Liver (tissue), 9 donors: Measurements from ENCODE around the gene PTPRD. TPM values are rescaled to one million over a fixed set of nuclear protein-coding genes. Genes with fewer than 3 reads are reported as not detected.

Source experiments
- DNase-seq: peaks from one replicate; pipeline ENCODE4 v3.0.0-alpha.2; 2017; ENCODE audit warnings: low spot score
- H3K27ac ChIP-seq, 2 donors: one replicate each; pipeline ENCODE4 v1.7.0; 2013; ENCODE audit warnings: inconsistent platforms in 2 of 2, low read length in 2 of 2, control low read depth in 1 of 2, low read depth in 1 of 2, mild to moderate bottlenecking in 1 of 2
- H3K27me3 ChIP-seq, 4 donors: one replicate each; pipeline versions ENCODE4 v1.6.1 to v1.7.0; 2013; ENCODE audit warnings: low read length in 3 of 4, inconsistent platforms in 1 of 4, mild to moderate bottlenecking in 1 of 4, moderate library complexity in 1 of 4; ENCODE audit not compliant: control insufficient read depth in 4 of 4, insufficient read depth in 4 of 4
- H3K36me3 ChIP-seq, 4 donors: one replicate each; pipeline versions ENCODE4 v1.6.1 to v1.7.0; 2013; ENCODE audit warnings: low read length in 3 of 4, mild to moderate bottlenecking in 3 of 4, low read depth in 1 of 4, moderate library complexity in 1 of 4; ENCODE audit not compliant: control insufficient read depth in 4 of 4, insufficient read depth in 3 of 4
- H3K4me1 ChIP-seq, 4 donors: one replicate each; pipeline versions ENCODE4 v1.6.1 to v1.7.0; 2013; ENCODE audit warnings: low read length in 3 of 4, mild to moderate bottlenecking in 3 of 4, moderate library complexity in 1 of 4; ENCODE audit not compliant: control insufficient read depth in 4 of 4, insufficient read depth in 4 of 4
- H3K4me3 ChIP-seq, 3 donors: one replicate each; pipeline versions ENCODE4 v1.6.1 to v1.7.0; 2013; ENCODE audit warnings: low read length in 3 of 3, control low read depth in 1 of 3, low read depth in 1 of 3, mild to moderate bottlenecking in 1 of 3
- H3K9ac ChIP-seq, 2 donors: one replicate each; pipeline ENCODE4 v1.7.0; 2013; ENCODE audit warnings: low read length in 2 of 2, mild to moderate bottlenecking in 2 of 2, moderate library complexity in 2 of 2, control low read depth in 1 of 2, low read depth in 1 of 2
- H3K9me3 ChIP-seq, 4 donors: one replicate each; pipeline versions ENCODE4 v1.6.1 to v1.7.0; 2013; ENCODE audit warnings: low read length in 3 of 4; ENCODE audit not compliant: control insufficient read depth in 4 of 4
- ATF3 ChIP-seq: IDR thresholded peaks from 2 replicates; pipeline ENCODE4 v1.6.1; 2016; ENCODE audit warnings: antibody characterized with exemption
- EGR1 ChIP-seq, 2 donors: IDR thresholded peaks; 2 replicates each; pipeline ENCODE4 v1.6.1; 2016 to 2018; ENCODE audit warnings: antibody characterized with exemption in 2 of 2, low read depth in 2 of 2
- FOXA1 ChIP-seq: IDR thresholded peaks from 2 replicates; pipeline ENCODE4 v1.6.1; 2016; ENCODE audit warnings: antibody characterized with exemption
- FOXA2 ChIP-seq: IDR thresholded peaks from 2 replicates; pipeline ENCODE4 v1.6.1; 2016; ENCODE audit warnings: antibody characterized with exemption
- GABPA ChIP-seq, 2 donors: IDR thresholded peaks in 1 of 2; conservative IDR thresholded peaks in 1 of 2; 2 replicates each; pipeline ENCODE4 v1.6.1; 2016; ENCODE audit warnings: antibody characterized with exemption in 2 of 2, mild to moderate bottlenecking in 1 of 2, moderate library complexity in 1 of 2
- HNF4A ChIP-seq, 2 donors: conservative IDR thresholded peaks; 2 replicates each; pipeline ENCODE4 v1.6.1; 2016; ENCODE audit warnings: antibody characterized with exemption in 2 of 2, mild to moderate bottlenecking in 2 of 2
- HNF4G ChIP-seq: IDR thresholded peaks from 2 replicates; pipeline ENCODE4 v1.6.1; 2016; ENCODE audit warnings: antibody characterized with exemption
- JUND ChIP-seq, 2 donors: IDR thresholded peaks; 2 replicates each; pipeline ENCODE4 v1.6.1; 2016; ENCODE audit warnings: antibody characterized with exemption in 2 of 2
- MAX ChIP-seq: IDR thresholded peaks from 2 replicates; pipeline ENCODE4 v1.6.1; 2016; ENCODE audit warnings: antibody characterized with exemption
- NR2F2 ChIP-seq: IDR thresholded peaks from 2 replicates; pipeline ENCODE4 v1.6.1; 2016; ENCODE audit warnings: antibody characterized with exemption
- RAD21 ChIP-seq, 2 donors: IDR thresholded peaks; 2 replicates each; pipeline ENCODE4 v1.6.1; 2016; ENCODE audit warnings: antibody characterized with exemption in 2 of 2, mild to moderate bottlenecking in 2 of 2
- REST ChIP-seq: IDR thresholded peaks from 2 replicates; pipeline ENCODE4 v1.6.1; 2016; ENCODE audit warnings: antibody characterized with exemption, mild to moderate bottlenecking
- RXRA ChIP-seq, 2 donors: IDR thresholded peaks; 2 replicates each; pipeline ENCODE4 v1.6.1; 2017 to 2018; ENCODE audit warnings: antibody characterized with exemption in 2 of 2, mild to moderate bottlenecking in 1 of 2
- SP1 ChIP-seq: IDR thresholded peaks from 2 replicates; pipeline ENCODE4 v1.6.1; 2018; ENCODE audit warnings: antibody characterized with exemption, mild to moderate bottlenecking
- TAF1 ChIP-seq: conservative IDR thresholded peaks from 2 replicates; pipeline ENCODE4 v1.6.1; 2016; ENCODE audit warnings: antibody characterized with exemption, mild to moderate bottlenecking
- YY1 ChIP-seq: IDR thresholded peaks from 2 replicates; pipeline ENCODE4 v1.6.1; 2016; ENCODE audit warnings: antibody characterized with exemption, mild to moderate bottlenecking
- ZBTB33 ChIP-seq: IDR thresholded peaks from 2 replicates; pipeline ENCODE4 v1.6.1; 2016; ENCODE audit warnings: antibody characterized with exemption
- WGBS: extraction: QIAGEN DNeasy Blood & Tissue Kit; methylation state at CpG from one replicate; pipeline ENCODE4 v1.1.7; 2013; 5-methylcytosine and 5-hydroxymethylcytosine counted together
- polyA plus RNA-seq, 2 donors: library from polyadenylated mRNA; stranded (reverse) in 1 of 2; unstranded in 1 of 2; fragments of 200-250 nt in 1 of 2; fragments of >200 nt in 1 of 2; fragmentation: Nextera tagmentation in 1 of 2; extraction: Ambion mirVana in 1 of 2; gene quantifications; one replicate each; pipeline versions ENCODE4 v1.2.1 to v1.2.3, GENCODE V29; 2013 to 2015
- total RNA-seq, 2 donors: library from RNA; depleted of rRNA; stranded (reverse); fragments of >200 nt; gene quantifications; one replicate each; pipeline ENCODE4 v1.2.3, GENCODE V29; 2014
- TF ChIP-seq, protein P1 (sequence below): fragments of 150-350 bp; IDR thresholded peaks from 2 replicates; pipeline ENCODE4 v1.5.1; 2017; ENCODE audit warnings: improper control_type of control experiment, low read depth, low read length; ENCODE audit not compliant: missing input control
- donor health status: healthy.
- donor health status: healthy.
- donor health status: healthy.
- donor health status: healthy.
- donor health status: healthy.

Gene PTPRD
- total and polyA plus RNA-seq, 4 donors: 0.78 to 34.2 (median 4.7) TPM

DNA sequence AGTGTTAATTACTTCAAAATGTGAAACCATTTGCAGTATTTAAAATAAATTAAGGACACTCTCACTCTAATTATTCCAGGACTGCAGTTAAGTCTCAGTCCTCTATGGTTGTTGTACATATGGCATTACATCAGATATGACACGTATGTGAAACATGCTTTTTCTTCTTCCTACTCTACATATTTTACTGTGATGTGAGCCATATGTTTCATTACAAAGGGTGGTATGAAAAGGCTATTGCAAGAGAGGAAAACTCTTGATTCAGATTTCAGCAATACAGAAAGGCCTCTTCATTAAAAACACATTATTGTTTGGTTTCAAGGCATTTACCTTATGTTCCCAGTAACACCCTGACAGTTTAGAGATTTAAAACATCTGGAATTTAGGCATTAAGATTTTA is 1848.8 kb downstream of the PTPRD start:
- TF ChIP-seq HNF4A (conservative IDR thresholded peaks at IDR 0.05) (no peak), FOXA2 (no peak), YY1 (no peak), ATF3 (no peak), HNF4G (no peak), EGR1 (IDR thresholded peaks at IDR 0.05; ENCODE audit: low read depth in 2 of 2) (no peak), JUND (IDR thresholded peaks at IDR 0.05) (no peak)
- TF ChIP-seq, protein P1, sequence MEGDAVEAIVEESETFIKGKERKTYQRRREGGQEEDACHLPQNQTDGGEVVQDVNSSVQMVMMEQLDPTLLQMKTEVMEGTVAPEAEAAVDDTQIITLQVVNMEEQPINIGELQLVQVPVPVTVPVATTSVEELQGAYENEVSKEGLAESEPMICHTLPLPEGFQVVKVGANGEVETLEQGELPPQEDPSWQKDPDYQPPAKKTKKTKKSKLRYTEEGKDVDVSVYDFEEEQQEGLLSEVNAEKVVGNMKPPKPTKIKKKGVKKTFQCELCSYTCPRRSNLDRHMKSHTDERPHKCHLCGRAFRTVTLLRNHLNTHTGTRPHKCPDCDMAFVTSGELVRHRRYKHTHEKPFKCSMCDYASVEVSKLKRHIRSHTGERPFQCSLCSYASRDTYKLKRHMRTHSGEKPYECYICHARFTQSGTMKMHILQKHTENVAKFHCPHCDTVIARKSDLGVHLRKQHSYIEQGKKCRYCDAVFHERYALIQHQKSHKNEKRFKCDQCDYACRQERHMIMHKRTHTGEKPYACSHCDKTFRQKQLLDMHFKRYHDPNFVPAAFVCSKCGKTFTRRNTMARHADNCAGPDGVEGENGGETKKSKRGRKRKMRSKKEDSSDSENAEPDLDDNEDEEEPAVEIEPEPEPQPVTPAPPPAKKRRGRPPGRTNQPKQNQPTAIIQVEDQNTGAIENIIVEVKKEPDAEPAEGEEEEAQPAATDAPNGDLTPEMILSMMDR: no peak
- Histone ChIP-seq H3K4me3 (no peak overlapping the region), H3K27ac (no peak overlapping the region), H3K9me3 (no peaks in the 10 kb centered on the region), H3K27me3 (no peaks in the 10 kb centered on the region), H3K9ac (no peak overlapping the region), H3K4me1 (peaks cover 0 to 2% (median 0%) of the 10 kb centered on the region in 4 donors), H3K36me3 (no peaks in the 10 kb centered on the region)
- DNase-seq: no peak
- WGBS: 90% methylated on average over 1 of the region's 1 CpG

- no peak for DNase-seq
- WGBS: 80% methylated on average over 6 of the region's 6 CpGs
- TF ChIP-seq EGR1 (IDR thresholded peaks at IDR 0.05; ENCODE audit: low read depth in 2 of 2) (no peak), ZBTB33 (no peak), RAD21 (IDR thresholded peaks at IDR 0.05) (no peak), FOXA1 (no peak), MAX (no peak), HNF4G (no peak), FOXA2 (no peak), JUND (IDR thresholded peaks at IDR 0.05) (no peak), ATF3 (no peak), GABPA (IDR thresholded peaks at IDR 0.05 in 1 of 2, conservative IDR thresholded peaks at IDR 0.05 in 1 of 2) (no peak), NR2F2 (no peak), YY1 (no peak), HNF4A (conservative IDR thresholded peaks at IDR 0.05) (no peak), SP1 (no peak), TAF1 (no peak), RXRA (IDR thresholded peaks at IDR 0.05) (no peak), REST (no peak)
- TF ChIP-seq, protein P1: no peak
Measured at GRCh38 chr9:8762479-8763085, 1850.2 kb downstream of the PTPRD start.

More at GRCh38 chr9:8762479-8763085, 1850.2 kb downstream of the PTPRD start:
- H3K36me3 ChIP-seq: no peaks in the 10 kb centered on the region
- no peaks in the 10 kb centered on the region for H3K9me3 ChIP-seq
- no peak overlapping the region for H3K9ac ChIP-seq
- no peaks in the 10 kb centered on the region for H3K27me3 ChIP-seq
- no peaks in the 10 kb centered on the region for H3K4me1 ChIP-seq
- no peak overlapping the region for H3K27ac ChIP-seq
- H3K4me3 ChIP-seq: no peak overlapping the region
